Activated CD8-positive, alpha-beta memory T cell treated with anti-CD3 and anti-CD28 coated beads for 36 hours (primary cell): ENCODE measurements around the gene DIPK1B. TPM values are rescaled to one million over a fixed set of nuclear protein-coding genes. Genes with fewer than 3 reads are reported as not detected.

Source experiments
- CTCF ChIA-PET: fragments of 350-600 bp; sonication (Branson Sonifier 250); formaldehyde crosslinking; loops from one replicate; lab custom pipeline; 2021; ENCODE audit warnings: antibody characterized with exemption; lab: Charles Lee
- POLR2A ChIA-PET: fragments of 350-600 bp; sonication (Branson Sonifier 250); formaldehyde crosslinking; loops from one replicate; lab custom pipeline; 2021; ENCODE audit warnings: antibody characterized with exemption; lab: Charles Lee
- total RNA-seq, 2 experiments: library from RNA; stranded (reverse); gene quantifications; one replicate each; pipeline ENCODE4 v1.2.3, GENCODE V29; 2021

DIPK1B gene
- total RNA-seq, 2 experiments from 2014 or later = not detected

DNA sequence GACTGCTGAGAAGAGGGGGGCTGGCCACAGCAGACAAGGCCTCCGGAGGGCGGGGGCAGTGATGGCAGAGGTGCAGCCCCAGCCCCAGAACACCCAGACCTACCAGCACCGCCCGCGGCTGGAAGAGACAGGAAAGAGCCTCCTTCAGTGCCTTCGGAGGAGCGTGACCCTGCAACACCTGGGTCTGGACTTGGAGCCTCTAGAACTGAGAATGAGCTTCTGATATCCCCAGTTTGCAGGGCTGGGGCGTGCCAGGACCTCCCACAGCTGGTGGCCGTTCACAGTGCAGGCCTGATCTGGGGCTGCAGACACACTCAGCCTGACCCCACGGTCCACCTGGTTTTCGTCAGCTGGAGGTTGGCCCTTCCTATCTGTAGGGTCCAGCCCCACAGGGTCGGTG lies 21.2 kb downstream of the DIPK1B start:
- POLR2A ChIA-PET = no interaction called here
- CTCF ChIA-PET = no interaction called here

DNA sequence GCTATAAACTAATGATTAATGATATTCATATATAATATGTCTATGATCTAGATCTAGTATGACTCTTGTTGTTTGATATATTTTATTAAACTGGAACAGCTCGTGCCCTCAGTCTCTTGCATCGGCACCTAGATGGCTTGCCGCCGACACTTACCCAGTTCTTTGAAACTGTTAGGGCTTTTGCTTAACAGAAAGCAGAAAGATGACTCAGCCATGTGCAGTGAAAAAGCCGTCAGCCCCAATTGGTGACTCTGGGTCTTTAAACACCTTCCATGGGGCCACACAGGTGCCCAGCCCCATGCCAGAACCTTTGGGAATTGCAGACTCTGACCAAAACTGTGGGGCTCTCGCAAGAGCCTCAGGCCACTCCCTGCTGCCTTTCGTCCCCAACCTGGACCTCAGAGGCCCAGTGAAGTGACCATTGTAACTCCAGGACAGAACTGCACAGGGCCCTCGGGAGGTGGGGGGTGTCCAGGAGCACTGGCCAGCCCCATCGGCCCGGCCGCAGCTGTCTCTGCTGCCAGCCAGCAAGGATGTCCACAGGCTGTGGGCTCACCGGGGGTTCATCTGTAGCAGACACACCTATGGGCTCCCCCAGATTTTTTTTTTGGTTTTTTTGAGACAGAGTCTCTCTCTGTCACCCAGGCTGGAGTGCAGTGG lies 22.6 kb downstream of the DIPK1B start:
- ChIA-PET POLR2A (no interaction called here), CTCF (interaction anchor here (1.3 kb wide), 1 partner anchor 19 kb away, joined by 3 read pairs; no protein-coding TSS in a partner anchor)

- CTCF ChIA-PET = interaction anchor here (1.3 to 2.2 kb wide), 2 partner anchors 8 to 20 kb away, joined by 3 to 8 read pairs; no protein-coding TSS in a partner anchor
These were observed 23.6 kb downstream of the DIPK1B start for GRCh38 chr9:136735812-136736480.

GRCh38 chr9:136738960-136739359 lies 26.6 kb downstream of the DIPK1B start:
- POLR2A ChIA-PET = no interaction called here
- CTCF ChIA-PET = interaction anchor here (1.1 kb wide), 1 partner anchor 10 kb away, joined by 3 read pairs; no protein-coding TSS in a partner anchor

More at GRCh38 chr9:136735812-136736480, 23.6 kb downstream of the DIPK1B start:
- POLR2A ChIA-PET = no interaction called here

- ChIA-PET CTCF (no interaction called here), POLR2A (no interaction called here)
These were observed 27.1 kb downstream of the DIPK1B start for GRCh38 chr9:136739509-136739908.

DNA sequence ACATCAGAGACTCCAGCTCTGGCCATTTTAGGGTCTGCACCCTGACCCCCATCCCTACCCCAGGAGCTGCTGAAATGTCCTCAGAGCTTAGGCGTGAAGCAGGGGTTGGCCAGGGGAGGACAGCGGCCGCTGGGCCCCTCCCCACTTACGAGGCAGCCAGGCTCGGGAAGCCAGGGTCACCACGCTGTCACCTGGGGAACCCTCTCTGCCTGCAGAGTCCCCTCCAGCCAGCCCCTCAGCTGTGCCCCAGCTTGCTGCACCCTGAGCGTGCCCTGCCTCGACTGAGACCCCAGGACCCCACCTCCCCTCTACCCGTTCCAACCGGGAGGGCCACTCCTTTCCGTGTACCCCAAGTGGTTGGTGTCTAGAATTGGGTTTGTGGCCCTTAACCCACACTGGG lies 27.7 kb downstream of the DIPK1B start:
- CTCF ChIA-PET = interaction anchor here (2.4 kb wide), 1 partner anchor 12 kb away, joined by 8 read pairs; no protein-coding TSS in a partner anchor
- POLR2A ChIA-PET = no interaction called here

DNA sequence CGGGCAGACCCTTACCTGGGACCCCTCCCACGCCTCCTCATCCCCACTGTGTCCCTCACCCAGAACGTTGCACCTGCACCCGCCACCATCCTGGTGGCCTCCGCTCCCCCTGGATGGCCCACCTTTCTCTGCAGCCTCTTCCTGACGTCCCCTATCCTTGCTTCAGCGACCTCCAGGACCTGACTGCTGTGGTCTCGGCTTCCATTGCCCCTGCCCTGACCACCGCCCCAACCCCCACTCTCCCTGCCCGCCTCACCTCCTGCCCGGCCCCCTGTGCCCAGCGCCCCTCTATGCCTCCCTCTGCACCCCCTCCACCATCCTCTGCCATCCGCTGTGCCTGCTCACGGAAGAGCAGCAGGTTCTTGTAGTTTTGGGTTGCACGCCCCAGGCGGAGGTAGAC lies 28.1 kb downstream of the DIPK1B start:
- POLR2A ChIA-PET = no interaction called here

GRCh38 chr9:136740971-136741882 lies 28.9 kb downstream of the DIPK1B start:
- CTCF ChIA-PET = interaction anchor here (1.0 to 2.4 kb wide), 3 partner anchors 13 to 312 kb away, joined by 3 to 8 read pairs (median 3); partner anchors contain the start of gene LCN8
- POLR2A ChIA-PET = interaction anchor here (0.6 to 1.4 kb wide), 2 partner anchors 9 to 14 kb away, joined by 3 to 5 read pairs; no protein-coding TSS in a partner anchor

More for the DNA sequence above, 28.1 kb downstream of the DIPK1B start:
- CTCF ChIA-PET = interaction anchor here (2.4 kb wide), 1 partner anchor 13 kb away, joined by 8 read pairs; no protein-coding TSS in a partner anchor

DNA sequence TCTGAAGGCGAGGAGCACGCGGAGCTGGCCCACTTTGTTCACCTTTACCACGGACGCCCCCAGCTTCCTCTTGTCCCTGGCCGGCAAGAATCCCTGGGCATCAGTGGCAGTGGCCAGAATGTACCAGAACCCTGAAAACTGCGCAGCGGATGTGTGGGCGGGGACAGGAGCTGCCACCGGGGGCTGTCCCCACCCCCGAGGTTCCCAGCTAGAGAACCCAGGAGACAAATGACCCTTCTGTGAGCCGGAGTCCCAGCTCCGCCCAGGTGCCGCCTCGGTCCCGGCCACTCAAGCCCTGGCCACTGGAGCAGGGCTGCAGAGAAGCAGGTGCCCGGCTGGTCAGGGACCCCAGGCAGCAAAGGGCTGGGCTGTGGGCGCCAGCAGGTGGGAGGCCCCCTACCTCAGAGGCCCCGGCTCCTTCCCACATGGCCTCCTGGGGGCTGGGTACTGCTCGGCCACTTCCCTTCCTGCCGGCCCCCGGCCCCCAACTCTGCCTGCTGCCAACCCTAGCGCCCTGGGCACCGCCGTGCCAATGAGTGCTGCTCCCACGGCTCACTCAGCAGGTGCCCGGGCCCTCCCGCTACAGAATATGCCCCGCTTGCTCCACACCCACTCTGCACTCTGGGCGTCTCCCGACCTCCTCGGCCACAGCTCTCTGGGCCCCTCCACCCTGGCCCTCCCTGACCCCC lies 29.7 kb downstream of the DIPK1B start:
- CTCF ChIA-PET = interaction anchor here (1.0 to 2.4 kb wide), 3 partner anchors 14 to 311 kb away, joined by 3 to 8 read pairs (median 3); partner anchors contain the start of gene LCN8
- POLR2A ChIA-PET = interaction anchor here (1.4 kb wide), 1 partner anchor 15 kb away, joined by 5 read pairs; no protein-coding TSS in a partner anchor

DNA sequence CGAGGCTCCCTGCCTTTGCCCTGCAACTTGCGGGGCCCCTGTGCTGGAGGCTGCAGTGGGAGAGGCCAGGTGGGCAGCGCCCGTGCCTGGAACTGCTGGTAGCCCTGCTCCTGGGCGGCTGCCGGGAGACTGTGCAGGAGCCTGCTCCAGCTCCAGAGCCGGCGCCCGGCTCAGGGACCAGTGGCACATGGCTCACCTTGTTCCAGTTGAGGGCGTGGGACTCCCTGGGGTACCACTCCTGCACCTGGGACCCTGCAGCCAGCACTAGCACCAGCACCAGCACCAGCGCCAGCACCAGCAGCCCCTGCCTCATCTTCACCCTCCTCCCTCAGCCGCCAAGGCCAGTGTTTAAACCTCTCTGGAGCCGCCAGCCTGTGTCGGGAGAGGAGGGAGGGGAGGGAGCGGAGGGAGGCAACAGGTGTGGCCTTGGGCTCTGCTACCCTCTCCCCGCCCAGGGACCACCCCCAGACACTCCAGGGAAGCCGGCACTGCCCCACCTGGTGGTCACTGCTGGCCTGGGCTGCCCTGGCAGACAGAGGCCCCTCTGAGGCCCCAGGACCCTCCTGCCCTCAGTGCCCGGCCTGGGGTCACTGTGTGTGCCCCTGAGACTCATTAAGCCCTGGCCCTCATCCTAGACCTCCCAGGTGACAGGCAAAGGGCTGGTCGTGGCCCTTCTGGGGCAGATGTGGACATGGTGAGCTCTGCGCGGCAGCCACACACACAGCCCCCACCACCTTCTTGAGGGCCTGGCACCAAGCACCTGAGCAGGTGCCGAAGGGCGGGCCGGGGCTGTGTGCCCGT lies 30.4 kb downstream of the DIPK1B start, which contains the start of gene LCN10:
Gene LCN10 (minus strand): TSS at position 350 of the 801 bp plus-strand sequence. CDS start 37 bp downstream, at position 313.
- ChIA-PET CTCF (interaction anchor here (2.4 kb wide), 1 partner anchor 15 kb away, joined by 8 read pairs; no protein-coding TSS in a partner anchor), POLR2A (no interaction called here)

DNA sequence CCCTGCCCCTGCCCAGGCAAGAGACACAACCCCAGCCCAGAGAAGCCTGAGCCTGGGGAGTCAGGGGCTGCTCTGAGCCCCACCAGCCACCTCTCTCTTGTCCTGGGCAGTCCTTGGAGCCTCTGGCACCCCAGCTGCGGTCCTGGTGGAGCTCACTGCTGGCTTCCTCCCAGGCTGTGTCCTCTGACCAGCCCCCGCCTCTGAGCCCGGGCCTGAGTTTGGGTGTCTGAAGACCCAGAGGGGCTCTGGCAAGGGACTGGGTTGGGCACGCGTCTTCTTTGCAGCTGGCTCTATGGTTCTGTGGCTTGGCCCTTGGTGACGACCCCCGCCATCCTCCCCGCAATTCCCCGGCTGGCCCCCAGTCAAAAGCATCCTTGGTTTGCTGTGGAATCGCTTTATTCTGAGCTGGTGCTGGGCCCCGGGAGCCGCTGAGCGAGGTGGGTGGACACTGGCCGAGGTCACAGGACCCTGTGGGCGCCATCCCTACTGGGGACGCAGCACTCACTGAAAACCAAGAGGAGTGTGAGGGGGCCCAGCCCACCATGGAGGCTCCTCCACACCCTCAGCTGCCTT lies 31.4 kb downstream of the DIPK1B start:
- CTCF ChIA-PET = no interaction called here
- POLR2A ChIA-PET = no interaction called here

DNA sequence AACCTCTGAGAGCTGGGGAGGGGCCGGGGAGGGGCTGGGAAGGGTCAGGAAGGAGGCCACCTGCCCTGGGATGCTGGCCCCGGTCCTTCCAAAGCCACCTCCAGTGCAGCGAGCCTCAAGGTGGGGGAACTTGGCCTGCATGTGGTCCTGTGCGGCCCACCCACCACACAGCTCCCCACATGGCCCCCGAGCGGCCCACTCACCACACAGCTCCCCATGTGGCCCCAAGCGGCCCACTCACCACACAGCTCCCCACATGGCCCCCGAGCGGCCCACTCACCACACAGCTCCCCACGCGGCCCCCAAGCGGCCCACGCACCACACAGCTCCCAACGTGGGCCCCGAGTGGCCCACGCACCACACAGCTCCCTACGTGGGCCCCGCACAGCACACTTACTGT lies 32.4 kb downstream of the DIPK1B start:
- POLR2A ChIA-PET = no interaction called here
- CTCF ChIA-PET = interaction anchor here (0.6 to 0.9 kb wide), 4 partner anchors 12 to 285 kb away, joined by 3 read pairs; no protein-coding TSS in a partner anchor

DNA sequence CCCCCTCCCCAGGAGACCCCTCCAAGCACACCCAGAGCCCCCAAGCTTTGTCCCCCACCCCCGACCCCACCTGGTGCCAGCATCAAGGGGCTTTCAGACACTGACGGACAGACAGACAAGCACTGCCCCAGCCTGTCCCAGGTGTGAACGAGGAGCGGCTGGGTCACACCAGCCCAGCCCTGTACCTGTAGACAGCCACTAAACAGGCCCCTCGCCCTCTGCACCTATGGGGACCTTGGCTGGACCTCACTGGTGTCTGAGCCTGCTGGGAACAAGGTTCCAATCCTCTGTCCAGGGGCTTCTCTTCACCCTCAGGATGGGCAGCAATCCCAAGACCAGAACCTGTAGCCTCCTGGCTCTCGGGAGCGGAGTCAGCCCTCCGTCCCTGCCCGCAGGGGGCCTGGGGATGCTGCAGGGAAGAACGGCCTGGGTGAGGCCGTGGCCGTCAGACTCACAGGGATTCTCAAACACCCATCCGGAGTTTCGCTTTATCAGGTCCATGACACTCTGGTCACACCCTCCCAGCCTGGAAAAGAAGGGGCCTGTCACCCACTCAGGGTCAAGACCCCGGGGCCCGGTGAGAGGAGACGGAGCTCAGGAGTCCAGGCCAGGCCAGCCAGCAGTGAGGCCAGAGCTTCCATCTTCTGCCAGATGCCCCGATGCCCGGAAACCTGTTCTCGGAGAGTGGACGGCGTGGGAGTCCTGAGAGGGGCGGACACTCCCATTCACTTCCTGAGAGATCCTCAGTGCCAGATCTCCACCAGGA lies 33.2 kb downstream of the DIPK1B start:
- POLR2A ChIA-PET = interaction anchor here (0.7 kb wide), 1 partner anchor 17 kb away, joined by 6 read pairs; no protein-coding TSS in a partner anchor

GRCh38 chr9:136746155-136746490 lies 33.8 kb downstream of the DIPK1B start:
- ChIA-PET CTCF (no interaction called here), POLR2A (interaction anchor here (0.7 kb wide), 1 partner anchor 17 kb away, joined by 6 read pairs; no protein-coding TSS in a partner anchor)

More for the DNA sequence above, 33.2 kb downstream of the DIPK1B start:
- CTCF ChIA-PET = interaction anchor here (0.7 to 0.9 kb wide), 3 partner anchors 13 to 284 kb away, joined by 3 read pairs; no protein-coding TSS in a partner anchor

GRCh38 chr9:136746621-136747020 lies 34.2 kb downstream of the DIPK1B start:
- ChIA-PET CTCF (interaction anchor here (0.6 kb wide), 1 partner anchor 222 kb away, joined by 3 read pairs; no protein-coding TSS in a partner anchor), POLR2A (no interaction called here)
